HG02610 (cell line): ENCODE data around the gene C4orf54.

ENCODE experiments used
- ATAC-seq: cut with Tn5 transposase; IDR thresholded peaks from one replicate; pipeline ENCODE4 v1.9.1; 2021; ENCODE audit warnings: mild to moderate bottlenecking, moderate library complexity; ENCODE audit not compliant: unreplicated experiment

The C4orf54 gene

DNA sequence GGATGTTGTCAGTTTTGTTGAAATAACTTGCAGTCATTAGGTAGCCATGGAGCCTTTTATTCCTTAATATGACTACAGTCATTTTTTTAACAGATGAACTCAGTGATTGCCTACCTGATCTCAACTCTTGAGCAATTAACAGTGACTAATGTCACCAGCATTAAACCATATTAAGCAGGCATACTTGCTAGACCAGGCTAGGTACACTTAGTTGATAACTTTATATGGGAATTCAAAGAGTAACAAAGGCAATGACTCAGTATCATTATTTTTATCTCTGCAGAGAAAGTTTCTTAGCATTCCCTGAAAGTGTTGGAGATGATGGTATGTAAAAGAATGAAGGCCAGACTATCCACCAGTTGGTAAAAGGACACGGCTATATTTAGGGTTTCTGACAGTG is at the start of gene C4orf54:
C4orf54 (minus strand) TSS at position 31 of the 400 bp plus-strand sequence. CDS start 3,180 bp downstream, outside the sequence.
- ATAC-seq = no peak

DNA sequence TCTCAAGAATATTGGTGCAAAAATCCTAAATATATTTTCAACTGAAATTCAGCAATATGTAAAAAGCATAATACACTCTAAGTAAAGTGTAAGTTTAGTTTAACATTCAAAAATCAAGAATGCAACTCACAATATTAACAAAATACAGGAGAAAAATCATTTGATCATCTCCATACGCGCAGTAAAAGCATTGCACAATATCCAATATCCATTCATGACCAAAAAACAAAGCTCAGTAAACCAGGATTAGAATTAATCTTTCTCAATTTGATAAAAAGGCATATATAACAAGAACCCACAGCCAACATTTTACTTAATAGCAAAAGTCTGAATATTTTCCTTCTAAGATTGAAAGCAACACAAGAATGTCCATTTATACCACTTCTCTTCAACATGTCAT is 48.3 kb upstream of the C4orf54 start:
- no peak for ATAC-seq

- ATAC-seq = no peak
Measured at GRCh38 chr4:99696801-99697200, 39.2 kb upstream of the C4orf54 start.

DNA sequence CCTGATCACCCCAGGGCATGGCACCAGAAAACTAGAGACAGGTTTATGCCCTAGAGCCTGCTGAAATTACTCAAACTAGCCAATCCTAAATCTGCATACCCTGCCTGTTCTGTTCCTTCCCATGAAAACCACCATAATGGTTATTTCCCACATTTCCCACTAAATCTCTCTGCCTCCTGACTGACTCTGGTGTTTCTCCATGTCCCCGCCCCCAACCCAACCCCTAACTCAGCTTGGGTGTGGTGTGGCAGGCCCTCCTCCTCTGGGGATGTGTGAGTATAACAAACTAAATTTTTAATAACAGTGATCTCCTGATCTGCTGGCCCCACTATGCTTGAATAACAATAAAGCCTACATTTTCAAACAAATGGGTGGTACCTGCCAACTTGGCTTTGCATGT is 35.5 kb upstream of the C4orf54 start:
- no peak for ATAC-seq

DNA sequence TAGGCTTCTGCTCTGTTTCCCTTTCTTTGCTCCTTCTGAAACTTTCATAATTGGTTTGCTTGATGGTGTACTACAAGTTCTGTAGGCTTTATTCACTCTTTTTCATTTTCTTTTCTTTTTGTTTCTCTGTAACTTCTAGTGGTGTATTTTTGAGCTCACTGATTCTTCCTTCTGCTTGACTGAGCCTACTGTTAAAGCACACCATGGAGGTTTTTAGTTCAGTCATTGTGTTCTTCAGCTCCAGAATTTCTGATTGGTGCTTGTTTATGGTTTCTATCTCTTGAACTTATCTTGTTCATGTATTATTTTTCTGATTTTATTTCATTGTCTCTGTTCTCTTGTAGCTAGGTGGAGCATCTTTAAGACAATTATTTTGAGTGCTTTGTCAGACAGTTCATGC is 33.4 kb upstream of the C4orf54 start:
- ATAC-seq = no peak

- ATAC-seq = no peak
Measured at GRCh38 chr4:99690472-99690871, 32.8 kb upstream of the C4orf54 start.

GRCh38 chr4:99687120-99687519 is 29.5 kb upstream of the C4orf54 start:
- ATAC-seq = no peak

GRCh38 chr4:99685234-99685633 is 27.6 kb upstream of the C4orf54 start:
- ATAC-seq = no peak

GRCh38 chr4:99683895-99684294 is 26.3 kb upstream of the C4orf54 start:
- ATAC-seq = no peak

DNA sequence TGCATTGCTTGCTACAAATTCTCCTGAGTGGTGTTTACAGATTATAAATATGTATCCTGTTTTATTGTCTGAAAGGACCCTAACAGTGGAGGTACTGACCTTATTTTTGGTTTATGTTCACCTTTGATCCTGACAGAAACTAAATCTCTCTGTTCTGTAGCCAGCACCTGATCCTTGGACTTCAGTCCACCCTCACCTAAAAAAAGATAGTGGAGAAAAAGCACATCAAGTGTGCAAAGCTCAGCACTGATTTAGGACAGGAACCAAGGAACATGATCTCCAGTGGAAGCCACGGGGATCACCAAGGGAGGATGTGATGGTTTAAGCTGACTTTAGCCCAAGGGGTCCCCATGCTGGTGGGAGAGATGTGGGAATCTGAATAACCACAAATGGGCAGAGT is 22.3 kb upstream of the C4orf54 start:
- no peak for ATAC-seq

- no peak for ATAC-seq
Measured at GRCh38 chr4:99679204-99679603, 21.6 kb upstream of the C4orf54 start.

- ATAC-seq = no peak
Measured at GRCh38 chr4:99677161-99677560, 19.5 kb upstream of the C4orf54 start.

DNA sequence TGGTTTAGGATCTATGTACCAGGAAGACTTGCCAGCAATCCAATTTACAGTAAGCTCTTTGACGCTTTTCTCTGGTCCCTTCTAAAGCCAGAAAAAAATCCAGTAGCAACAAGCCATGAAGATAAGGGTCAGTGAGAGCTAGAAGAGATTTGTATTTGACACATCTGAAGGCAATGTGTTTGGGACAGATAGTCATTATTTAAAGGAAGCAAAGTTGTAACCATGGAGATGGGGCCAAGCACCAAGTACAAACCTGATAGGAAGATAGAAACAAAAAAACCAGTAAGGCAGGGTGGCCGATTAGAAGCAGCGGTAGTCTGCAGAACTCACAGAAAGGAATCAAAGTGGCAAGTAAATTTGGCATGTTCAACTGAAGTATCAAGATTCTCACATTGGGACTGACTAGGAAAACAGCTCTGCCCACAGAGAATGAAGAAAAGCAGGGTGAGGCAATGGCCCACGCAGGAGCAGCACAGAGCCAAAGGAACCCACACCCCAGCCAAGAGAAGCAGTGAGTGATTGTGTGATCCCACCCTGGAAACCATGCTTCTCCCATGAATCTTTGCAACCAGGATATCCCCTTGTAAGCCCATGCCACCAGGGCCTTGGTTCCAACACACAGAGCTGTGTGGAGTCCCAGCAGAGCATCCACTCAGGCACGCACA is 12.9 kb upstream of the C4orf54 start:
- ATAC-seq = no peak

DNA sequence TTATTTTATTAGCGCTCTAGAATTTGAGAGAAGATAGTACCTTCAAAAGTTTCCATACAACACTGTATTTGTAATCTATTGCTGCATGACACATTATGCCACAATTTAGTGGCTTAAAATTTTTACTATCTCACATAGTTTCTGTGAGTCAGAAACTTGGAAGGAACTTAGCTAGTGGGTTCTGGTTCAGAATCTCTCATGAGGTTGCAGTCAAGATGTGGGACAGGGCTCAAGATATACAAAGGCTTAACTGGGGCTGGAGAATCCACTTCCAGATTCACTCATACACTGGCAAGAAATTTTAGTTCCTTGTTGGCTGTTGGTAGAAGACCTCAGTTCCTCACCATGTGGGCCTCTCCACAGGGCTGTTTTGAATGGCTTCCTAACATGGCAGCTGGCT is 11.5 kb upstream of the C4orf54 start:
- ATAC-seq = no peak

DNA sequence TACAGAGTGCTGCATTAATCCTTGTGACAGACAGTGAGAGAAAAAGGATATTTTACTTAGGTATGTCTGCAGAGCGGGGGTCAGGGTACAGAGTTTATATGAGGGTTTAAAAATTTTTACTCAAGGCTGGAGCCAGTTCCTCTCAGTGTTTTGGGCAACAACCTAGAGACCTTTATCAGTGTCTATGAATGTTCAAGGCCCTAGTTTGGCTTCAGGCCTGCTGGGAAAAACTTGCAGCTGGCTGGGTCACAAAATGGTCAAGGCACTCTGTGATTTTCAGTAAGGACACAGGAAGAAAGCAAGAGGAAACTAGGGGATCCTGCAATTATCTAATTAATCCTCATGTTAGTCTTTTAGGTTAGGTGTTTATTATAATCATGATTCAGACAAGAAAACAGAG is 10.8 kb upstream of the C4orf54 start:
- ATAC-seq = no peak

DNA sequence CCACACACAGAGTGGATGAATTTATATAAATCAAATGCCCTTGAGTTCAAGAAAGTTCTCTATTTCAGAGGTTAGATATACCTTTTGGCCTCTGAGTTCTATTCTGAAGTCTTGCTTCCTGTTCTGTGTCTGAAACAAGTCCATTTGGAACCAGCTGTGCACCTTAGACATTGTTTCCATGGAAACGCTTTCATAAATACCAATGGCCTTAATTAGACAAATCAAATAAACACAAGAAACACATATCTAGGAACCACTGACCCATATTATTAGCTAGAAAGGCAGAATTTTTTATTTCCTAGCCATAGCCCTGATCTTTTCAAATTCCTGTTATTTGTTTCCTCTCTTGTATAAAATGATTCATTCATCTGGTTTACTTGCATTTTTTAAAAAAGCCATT is 8.4 kb upstream of the C4orf54 start:
- no peak for ATAC-seq

DNA sequence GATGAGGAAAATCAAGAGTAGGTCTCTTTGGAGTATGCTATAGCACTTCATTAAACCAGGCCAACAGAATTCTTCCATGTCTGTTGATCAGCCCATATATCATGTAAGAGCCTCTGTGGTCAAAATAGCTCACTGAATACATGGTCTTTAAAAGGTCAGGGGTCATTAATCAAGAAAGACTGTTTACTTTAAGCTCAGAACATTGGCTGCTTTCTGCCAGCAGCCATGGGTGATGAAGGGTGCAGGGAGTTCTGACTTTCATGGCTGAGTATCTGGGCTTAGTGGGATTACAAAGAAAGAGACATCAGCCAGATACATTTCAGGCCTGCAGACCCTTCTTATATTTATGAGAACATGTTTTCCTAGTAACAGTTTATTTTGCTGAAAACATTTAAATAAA is 7.1 kb upstream of the C4orf54 start:
- ATAC-seq = no peak

DNA sequence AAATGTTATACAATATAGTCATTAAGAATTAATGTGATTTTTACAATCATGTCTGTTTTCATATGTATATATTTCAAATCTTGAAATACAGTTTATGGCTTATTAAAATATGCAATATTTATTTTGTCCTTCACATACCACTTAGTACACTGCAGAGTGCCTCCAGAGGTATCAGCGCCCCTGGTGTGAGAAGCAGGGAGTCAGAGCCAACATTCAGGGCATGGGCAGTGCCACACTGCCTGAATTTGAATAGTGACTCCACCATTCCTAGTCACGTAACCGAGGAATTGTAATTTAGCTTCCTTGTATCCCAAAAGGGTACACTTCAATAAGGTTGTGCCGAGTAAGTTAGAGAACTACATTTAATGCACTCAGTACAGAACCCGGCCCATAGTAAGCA is 4.3 kb upstream of the C4orf54 start:
- ATAC-seq = no peak

DNA sequence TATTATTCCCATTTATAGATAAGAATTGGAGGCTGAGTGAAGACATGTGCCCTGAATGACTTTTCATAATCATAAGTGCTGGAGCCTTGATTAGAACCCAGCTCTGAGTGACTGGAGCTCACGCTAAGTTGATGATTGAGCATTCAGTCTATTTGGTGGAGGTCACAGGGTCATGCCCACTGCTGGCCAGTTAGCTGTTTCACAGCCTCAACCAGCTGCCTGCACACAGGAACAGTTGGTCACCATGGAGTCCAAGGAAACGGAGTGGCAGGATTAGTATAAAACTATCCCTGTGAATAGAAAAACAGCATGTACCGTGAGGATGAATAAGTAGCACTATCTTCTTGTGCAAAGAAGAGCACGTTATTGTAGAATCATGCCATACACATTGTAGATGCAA is 1.0 kb upstream of the C4orf54 start:
- ATAC-seq = no peak

DNA sequence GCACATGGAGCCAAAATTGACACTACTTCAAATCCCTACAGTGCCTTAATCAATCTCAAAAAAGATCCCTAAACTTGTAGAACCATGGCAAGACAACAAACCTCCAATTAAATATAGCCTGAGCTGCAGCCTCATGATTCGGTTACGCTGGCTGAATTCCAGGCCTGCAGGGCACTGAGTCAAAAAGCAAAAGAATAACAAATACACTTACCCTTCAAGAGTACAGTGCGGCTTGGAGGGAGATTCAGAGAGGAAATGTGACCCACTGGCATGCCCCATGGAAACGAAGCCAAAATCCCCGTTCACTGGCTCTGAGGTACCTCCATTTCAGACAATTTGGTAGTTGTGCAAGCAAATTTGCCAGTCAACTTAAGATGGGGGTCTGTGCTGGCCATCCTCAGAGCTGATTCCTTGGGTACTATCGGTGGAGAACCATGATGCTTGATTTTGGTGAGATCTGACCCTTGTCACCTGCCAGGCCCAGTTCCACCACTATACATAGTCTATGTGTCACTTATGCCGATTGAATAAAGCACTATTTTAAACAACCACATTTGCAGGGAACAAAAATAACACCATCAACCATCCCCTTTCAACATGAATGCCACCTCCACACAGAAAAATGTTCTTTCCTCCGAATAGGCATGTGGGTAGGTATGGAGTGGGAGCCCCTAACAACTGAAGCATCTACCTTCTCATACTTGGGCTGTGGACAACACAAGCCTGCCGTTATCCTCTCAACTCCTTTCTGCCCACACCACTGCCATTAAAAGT is 2.1 kb downstream of the C4orf54 start:
- ATAC-seq = no peak

DNA sequence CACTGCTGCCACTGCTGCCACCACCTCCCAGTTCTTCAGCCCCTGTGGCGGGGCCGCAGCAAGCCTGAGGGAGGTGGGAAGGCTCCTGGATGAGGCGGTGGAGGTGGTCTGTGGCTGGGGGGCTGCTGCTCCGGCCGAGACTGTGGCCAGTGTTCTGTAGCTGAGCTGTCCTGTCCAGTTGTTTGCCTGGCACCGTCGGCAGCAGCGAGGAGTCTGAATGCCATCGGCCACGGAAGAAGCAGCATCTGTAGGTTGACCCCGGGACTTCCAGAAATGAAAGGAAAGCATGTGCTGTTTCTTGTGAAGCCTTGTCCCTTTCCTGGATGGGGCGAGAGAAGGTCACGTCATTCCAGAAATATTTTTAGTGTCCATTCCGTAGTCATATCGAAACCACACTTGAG is 3.3 kb downstream of the C4orf54 start:
- no peak for ATAC-seq

- no peak for ATAC-seq
Measured at GRCh38 chr4:99653916-99654315, 3.7 kb downstream of the C4orf54 start.
